Prostate gland (tissue), 2 donors: ENCODE data around the gene CDC42EP3. TPM values are rescaled to one million over a fixed set of nuclear protein-coding genes. Genes with fewer than 3 reads are reported as not detected.

Experiments used
- DNase-seq: peaks from one replicate; pipeline ENCODE4 v3.0.0-alpha.2; 2019; ENCODE audit warnings: low spot score
- H3K27ac ChIP-seq, 2 donors: fragments of 200-600 bp; sonication (generic); 2 replicates each; pipeline ENCODE4 v1.5.1; 2017 to 2019
- H3K27me3 ChIP-seq: fragments of 200-600 bp; sonication (generic); replicated peaks from 2 replicates; pipeline ENCODE4 v1.5.1; 2019; ENCODE audit not compliant: insufficient read depth
- H3K36me3 ChIP-seq, 2 donors: fragments of 200-600 bp; sonication (generic); 1 replicate in 1 of 2; 2 replicates in 1 of 2; pipeline versions ENCODE4 v1.5.1 to v1.8.1; 2017 to 2019
- H3K4me1 ChIP-seq: fragments of 200-600 bp; sonication (generic); replicated peaks from 2 replicates; pipeline ENCODE4 v1.5.1; 2019
- H3K4me3 ChIP-seq, 2 donors: fragments of 200-600 bp; sonication (generic); 2 replicates each; pipeline ENCODE4 v1.5.1; 2017 to 2019
- H3K9me3 ChIP-seq: fragments of 200-600 bp; sonication (generic); 2 replicates; pipeline ENCODE4 v1.5.1; 2017
- POLR2A ChIP-seq: fragments of 450-650 bp; IDR thresholded peaks from one replicate; pipeline ENCODE4 v1.6.1; 2016; ENCODE audit warnings: antibody characterized with exemption, mild to moderate bottlenecking
- POLR2AphosphoS5 ChIP-seq: sonication (generic); formaldehyde crosslinking; IDR thresholded peaks from one replicate; pipeline ENCODE4 v1.6.1; 2017; ENCODE audit warnings: antibody characterized with exemption
- whole genome bisulfite sequencing: methylation state at CpG from one replicate; pipeline ENCODE4 v1.1.5; 2018; 5-methylcytosine and 5-hydroxymethylcytosine counted together
- intact Hi-C: fragments of 100-400 bp; cut with DNase I; formaldehyde crosslinking; loops from one replicate; pipeline ENCODE4 v1.14.2; 2022
- total RNA-seq, 2 donors: library from RNA; depleted of rRNA; stranded (reverse); fragments of >200 nt; gene quantifications; one replicate each; pipeline ENCODE4 v1.1.0, GENCODE V29; 2016
- TF ChIP-seq, protein P1 (sequence below), 4 experiments: fragments of 200-600 bp in 2 of 4; fragments of 450-650 bp in 2 of 4; sonication (generic) in 2 of 4; IDR thresholded peaks; 1 replicate in 3 of 4; 2 replicates in 1 of 4; pipeline ENCODE4 v1.5.1; 2016 to 2019; ENCODE audit warnings: antibody characterized with exemption in 4 of 4, mild to moderate bottlenecking in 2 of 4, moderate library complexity in 2 of 4

CDC42EP3 gene
- total RNA-seq, 2 donors from 2014 or later, result 38.5 to 75.5 TPM

DNA sequence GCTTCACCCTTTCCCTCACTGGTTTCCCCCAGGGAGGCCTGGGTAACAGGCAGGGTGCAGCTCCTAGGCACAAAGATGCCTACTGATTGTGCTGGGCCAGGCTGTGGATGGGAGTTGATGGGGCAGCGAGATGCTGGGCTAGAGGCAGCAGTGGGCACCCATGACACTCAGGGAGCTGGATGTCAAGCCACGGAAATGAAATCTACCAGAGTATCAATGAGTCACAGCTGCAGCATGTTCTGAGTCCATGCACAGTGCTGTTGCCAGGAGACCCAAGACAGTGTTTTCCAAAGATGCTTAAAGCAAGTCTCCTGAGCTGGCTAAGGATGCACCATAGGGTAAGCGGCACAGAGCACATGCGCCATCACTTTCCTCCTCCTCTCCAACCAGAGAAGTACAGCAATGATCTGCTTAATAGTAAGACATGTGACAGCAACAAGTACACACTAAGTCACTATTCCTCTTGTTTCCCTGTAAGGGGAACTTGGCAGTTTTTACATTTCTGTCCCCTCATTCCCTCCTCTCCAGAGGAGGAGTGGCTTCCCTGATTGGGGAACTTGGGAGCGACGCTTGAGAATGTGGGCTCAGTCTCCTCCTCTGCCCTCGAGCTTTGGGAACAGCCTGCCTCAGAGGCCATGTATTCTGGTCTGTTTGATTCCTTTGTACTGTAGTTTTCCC lies 57.2 kb downstream of the CDC42EP3 start:
- H3K4me3 ChIP-seq, result no peak overlapping the region
- H3K4me1 ChIP-seq, result no peaks in the 10 kb centered on the region
- WGBS, result 78% methylated on average over 7 of the region's 7 CpGs
- H3K27ac ChIP-seq, result no peak overlapping the region
- TF ChIP-seq, protein P1, sequence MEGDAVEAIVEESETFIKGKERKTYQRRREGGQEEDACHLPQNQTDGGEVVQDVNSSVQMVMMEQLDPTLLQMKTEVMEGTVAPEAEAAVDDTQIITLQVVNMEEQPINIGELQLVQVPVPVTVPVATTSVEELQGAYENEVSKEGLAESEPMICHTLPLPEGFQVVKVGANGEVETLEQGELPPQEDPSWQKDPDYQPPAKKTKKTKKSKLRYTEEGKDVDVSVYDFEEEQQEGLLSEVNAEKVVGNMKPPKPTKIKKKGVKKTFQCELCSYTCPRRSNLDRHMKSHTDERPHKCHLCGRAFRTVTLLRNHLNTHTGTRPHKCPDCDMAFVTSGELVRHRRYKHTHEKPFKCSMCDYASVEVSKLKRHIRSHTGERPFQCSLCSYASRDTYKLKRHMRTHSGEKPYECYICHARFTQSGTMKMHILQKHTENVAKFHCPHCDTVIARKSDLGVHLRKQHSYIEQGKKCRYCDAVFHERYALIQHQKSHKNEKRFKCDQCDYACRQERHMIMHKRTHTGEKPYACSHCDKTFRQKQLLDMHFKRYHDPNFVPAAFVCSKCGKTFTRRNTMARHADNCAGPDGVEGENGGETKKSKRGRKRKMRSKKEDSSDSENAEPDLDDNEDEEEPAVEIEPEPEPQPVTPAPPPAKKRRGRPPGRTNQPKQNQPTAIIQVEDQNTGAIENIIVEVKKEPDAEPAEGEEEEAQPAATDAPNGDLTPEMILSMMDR (IDR thresholded peaks at IDR 0.05), result no peak
- TF ChIP-seq POLR2AphosphoS5 (no peak), POLR2A (no peak)
- H3K27me3 ChIP-seq, result no peaks in the 10 kb centered on the region
- intact Hi-C loops, result loop anchor here (5.0 kb wide), 1 partner anchor 47 kb away; no protein-coding TSS in a partner anchor
- no peaks in the 10 kb centered on the region for H3K36me3 ChIP-seq
- no peak for DNase-seq
- H3K9me3 ChIP-seq, result no peaks in the 10 kb centered on the region

DNA sequence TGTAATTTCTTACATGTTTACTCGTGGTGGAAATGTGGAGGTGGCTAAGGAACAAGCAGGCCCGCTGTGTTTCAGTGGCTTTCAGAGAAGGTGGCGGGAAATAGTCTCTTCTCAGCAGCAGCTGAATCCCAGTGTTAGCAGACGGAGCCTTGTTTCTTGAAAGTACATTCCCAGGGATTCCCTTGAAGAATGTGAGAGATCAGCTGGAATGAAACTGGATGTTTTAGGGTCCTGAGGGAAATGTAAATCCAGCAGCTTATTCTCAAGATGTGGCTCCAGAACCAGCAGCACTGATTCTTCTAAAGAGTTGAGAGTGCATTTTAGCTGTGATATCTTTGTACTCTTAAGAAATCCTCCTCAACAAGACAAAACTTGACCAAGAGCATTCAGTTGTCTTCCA lies 59.1 kb downstream of the CDC42EP3 start:
- no peak for DNase-seq
- Histone ChIP-seq H3K9me3 (no peaks in the 10 kb centered on the region), H3K4me1 (no peaks in the 10 kb centered on the region), H3K27me3 (no peaks in the 10 kb centered on the region), H3K36me3 (no peaks in the 10 kb centered on the region), H3K4me3 (no peak overlapping the region), H3K27ac (peak overlapping the region in 1 of 2 donors; percentile 15)
- TF ChIP-seq, protein P1 (IDR thresholded peaks at IDR 0.05), result no peak
- TF ChIP-seq POLR2A (no peak), POLR2AphosphoS5 (no peak)
- WGBS, result 73% methylated on average over 4 of the region's 4 CpGs
- intact Hi-C loops, result loop anchor here (5.0 kb wide), 1 partner anchor 45 kb away; no protein-coding TSS in a partner anchor

DNA sequence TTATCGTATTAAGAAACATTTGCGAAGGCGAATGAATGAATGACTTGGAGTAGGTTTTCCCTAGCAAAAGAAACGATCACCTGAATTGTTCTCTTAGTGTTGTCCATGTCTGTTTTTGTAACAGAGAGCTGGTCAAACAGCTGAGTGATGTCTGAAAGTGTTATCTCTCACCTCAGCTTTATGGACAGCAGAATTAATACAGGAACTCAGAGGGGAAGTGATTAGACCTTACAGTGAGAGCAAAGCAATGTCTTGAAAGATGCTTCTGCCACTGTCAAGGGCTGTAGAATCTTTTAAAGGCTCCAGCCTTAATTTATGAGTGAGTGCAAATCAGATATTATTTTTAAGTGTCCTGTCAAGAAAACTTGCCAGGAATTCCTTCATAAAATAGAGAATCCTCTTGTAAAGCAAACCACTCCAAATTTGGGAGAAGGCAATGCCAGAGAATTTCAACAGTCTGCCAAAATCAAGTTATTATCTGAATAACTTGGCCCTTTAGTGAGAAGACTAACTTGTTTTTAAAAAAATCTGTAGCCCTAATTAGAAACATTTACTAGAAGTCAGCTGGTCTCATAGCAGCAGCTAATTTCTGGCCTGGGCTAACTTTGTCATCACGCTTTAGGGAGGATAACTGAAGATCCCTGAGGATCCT lies 60.7 kb downstream of the CDC42EP3 start:
- intact Hi-C loops, result loop anchor here (5.0 kb wide), 1 partner anchor 43 kb away; no protein-coding TSS in a partner anchor

DNA sequence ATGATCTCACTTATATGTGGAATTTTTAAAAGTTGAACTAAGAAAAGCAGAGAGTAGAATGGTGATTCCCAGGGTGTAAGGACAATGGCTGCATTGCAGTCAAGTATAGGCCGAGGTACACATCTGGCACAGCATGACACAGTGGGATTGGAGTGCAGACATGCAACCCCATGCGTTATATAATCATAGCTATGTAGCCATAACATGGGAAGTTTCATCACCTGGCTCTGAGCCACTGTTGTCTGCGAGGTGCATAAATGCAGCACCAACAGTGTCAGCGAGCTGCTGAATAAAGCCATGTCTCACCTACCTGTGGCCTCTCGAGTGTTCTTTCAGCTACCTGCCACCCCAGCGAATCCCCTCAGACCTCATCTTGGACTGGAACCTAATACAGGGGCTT lies 61.7 kb downstream of the CDC42EP3 start:
- Histone ChIP-seq H3K9me3 (no peaks in the 10 kb centered on the region), H3K4me3 (no peak overlapping the region), H3K27me3 (no peaks in the 10 kb centered on the region), H3K4me1 (no peaks in the 10 kb centered on the region), H3K27ac (no peak overlapping the region), H3K36me3 (no peaks in the 10 kb centered on the region)
- 89% methylated on average over 6 of the region's 6 CpGs for WGBS
- DNase-seq, result no peak
- no peak for TF ChIP-seq POLR2A
- TF ChIP-seq POLR2AphosphoS5, result no peak
- TF ChIP-seq, protein P1 (IDR thresholded peaks at IDR 0.05), result no peak
- intact Hi-C loops, result loop anchor here (5.0 kb wide), 1 partner anchor 42 kb away; no protein-coding TSS in a partner anchor

More for the DNA sequence above, 60.7 kb downstream of the CDC42EP3 start:
- Histone ChIP-seq H3K27ac (peak overlapping the region; percentile 35 to 41), H3K4me3 (no peak overlapping the region), H3K4me1 (no peaks in the 10 kb centered on the region), H3K9me3 (no peaks in the 10 kb centered on the region), H3K27me3 (no peaks in the 10 kb centered on the region), H3K36me3 (no peaks in the 10 kb centered on the region)
- 47% methylated on average over 5 of the region's 5 CpGs for WGBS
- no peak for TF ChIP-seq POLR2A
- peak; percentile 81 for TF ChIP-seq POLR2AphosphoS5
- no peak for DNase-seq

DNA sequence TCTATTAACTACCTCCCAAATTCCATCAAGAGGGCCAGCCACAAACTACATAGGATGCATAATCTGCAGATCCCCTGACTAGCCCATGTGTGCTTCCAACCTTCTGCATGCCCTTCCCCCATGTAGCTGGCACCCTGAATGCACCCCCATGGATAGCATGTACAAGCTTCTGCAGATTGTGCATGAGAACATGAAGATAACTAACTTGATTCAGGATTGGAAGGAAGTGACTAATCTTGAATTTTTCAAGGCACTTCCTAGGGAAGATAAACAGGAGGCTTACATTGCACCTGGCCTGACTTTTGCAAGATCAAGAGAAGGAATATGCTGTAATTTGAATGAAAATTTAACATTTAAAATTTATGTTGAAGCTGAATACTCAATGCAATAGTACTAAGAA lies 66.7 kb downstream of the CDC42EP3 start:
- Histone ChIP-seq H3K4me1 (no peaks in the 10 kb centered on the region), H3K4me3 (no peak overlapping the region), H3K27me3 (no peaks in the 10 kb centered on the region), H3K27ac (no peak overlapping the region), H3K9me3 (no peaks in the 10 kb centered on the region), H3K36me3 (no peaks in the 10 kb centered on the region)
- TF ChIP-seq POLR2A (no peak), POLR2AphosphoS5 (no peak)
- TF ChIP-seq, protein P1 (IDR thresholded peaks at IDR 0.05), result no peak
- intact Hi-C loops, result no loop called here
- no peak for DNase-seq
